ENCODE data around the gene EDNRA.

EDNRA gene

DNA sequence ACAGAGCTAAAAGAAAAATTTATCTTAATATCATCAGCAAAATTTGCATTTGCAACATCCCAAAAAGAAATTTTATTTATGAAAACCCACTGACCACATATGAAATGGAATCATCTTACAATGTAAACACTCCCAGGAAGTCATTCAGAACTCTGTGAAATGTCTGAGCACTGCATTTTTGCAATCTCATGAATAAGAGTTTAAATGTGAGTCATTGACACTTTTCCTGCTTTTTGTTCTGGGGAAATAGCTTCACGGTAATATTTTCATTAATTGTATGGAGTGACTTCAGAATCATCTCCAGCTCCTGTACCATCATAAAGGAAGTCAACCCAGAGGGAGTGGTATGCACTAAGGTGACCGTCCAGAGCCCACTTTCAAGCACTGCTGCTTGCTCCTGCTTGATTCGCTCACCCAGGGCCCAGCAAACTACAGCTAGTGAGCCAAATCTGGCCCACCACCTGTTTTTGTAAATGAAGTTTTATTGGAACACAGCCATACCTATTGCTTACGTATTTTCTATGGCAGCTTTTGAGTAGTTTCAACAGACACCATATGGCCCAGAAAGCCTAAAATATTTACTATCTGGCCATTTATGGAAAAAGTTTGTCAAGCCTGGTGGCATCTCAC is 17.2 kb downstream of the EDNRA start:
- Histone ChIP-seq H3K9me3 (ENCODE audit: control insufficient read depth, insufficient read depth, low read length) (no peaks in the 10 kb centered on the region), H3K4me3 (ENCODE audit: low read depth, low read length) (no peak overlapping the region), H3K4me1 (ENCODE audit: control insufficient read depth, insufficient read depth, low read length) (no peaks in the 10 kb centered on the region), H3K27me3 (ENCODE audit: control insufficient read depth, insufficient read depth, low read length) (no peaks in the 10 kb centered on the region), H3K36me3 (ENCODE audit: control insufficient read depth, insufficient read depth, low read length) (no peaks in the 10 kb centered on the region), H3K9ac (ENCODE audit: low read depth, low read length) (no peak overlapping the region)

DNA sequence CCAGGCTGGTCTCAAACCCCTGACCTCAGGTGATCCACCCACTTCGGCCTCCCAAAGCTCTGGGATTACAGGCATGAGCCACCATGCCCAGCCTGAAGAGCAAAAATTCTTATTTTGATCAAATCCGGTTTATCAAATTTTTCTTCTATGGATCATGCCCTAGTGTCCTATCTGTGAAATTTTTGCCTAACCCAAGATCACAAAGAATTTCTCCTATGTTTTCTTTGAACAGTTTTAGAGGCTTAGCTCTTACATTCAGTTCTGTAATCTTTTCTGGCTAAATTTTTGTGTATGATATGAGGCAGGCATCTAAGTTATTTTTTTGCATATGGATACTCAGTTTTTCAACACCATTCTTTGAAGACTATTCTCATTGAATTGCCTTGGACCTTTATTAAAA is 27.4 kb downstream of the EDNRA start:
- Histone ChIP-seq H3K9me3 (ENCODE audit: control insufficient read depth, insufficient read depth, low read length) (no peaks in the 10 kb centered on the region), H3K27me3 (ENCODE audit: control insufficient read depth, insufficient read depth, low read length) (no peaks in the 10 kb centered on the region), H3K4me1 (ENCODE audit: control insufficient read depth, insufficient read depth, low read length) (no peaks in the 10 kb centered on the region), H3K4me3 (ENCODE audit: low read depth, low read length) (no peak overlapping the region), H3K36me3 (ENCODE audit: control insufficient read depth, insufficient read depth, low read length) (no peaks in the 10 kb centered on the region), H3K9ac (ENCODE audit: low read depth, low read length) (no peak overlapping the region)

DNA sequence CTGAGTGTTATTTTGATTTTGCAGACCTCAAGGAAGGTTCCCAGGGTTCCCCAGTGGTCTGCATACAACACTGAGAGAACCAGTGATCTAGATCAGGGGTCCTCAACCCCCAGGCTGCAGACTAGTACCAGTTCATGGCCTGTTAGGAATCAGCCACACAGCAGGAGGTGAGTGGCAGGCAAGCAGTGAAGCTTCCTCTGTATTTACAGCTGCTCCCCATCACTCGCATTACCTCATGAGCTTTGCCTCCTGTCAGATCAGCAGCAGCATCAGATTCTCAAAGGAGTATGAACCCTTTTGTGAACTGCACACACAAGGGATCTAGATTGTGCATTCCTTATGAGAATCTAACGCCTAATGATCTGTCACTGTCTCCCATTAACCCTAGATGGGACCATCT is 28.5 kb downstream of the EDNRA start:
- H3K4me1 ChIP-seq (ENCODE audit: control insufficient read depth, insufficient read depth, low read length) = no peaks in the 10 kb centered on the region
- H3K27me3 ChIP-seq (ENCODE audit: control insufficient read depth, insufficient read depth, low read length) = no peaks in the 10 kb centered on the region
- H3K4me3 ChIP-seq (ENCODE audit: low read depth, low read length) = no peak overlapping the region
- no peaks in the 10 kb centered on the region for H3K36me3 ChIP-seq (ENCODE audit: control insufficient read depth, insufficient read depth, low read length)
- no peaks in the 10 kb centered on the region for H3K9me3 ChIP-seq (ENCODE audit: control insufficient read depth, insufficient read depth, low read length)
- H3K9ac ChIP-seq (ENCODE audit: low read depth, low read length) = no peak overlapping the region

DNA sequence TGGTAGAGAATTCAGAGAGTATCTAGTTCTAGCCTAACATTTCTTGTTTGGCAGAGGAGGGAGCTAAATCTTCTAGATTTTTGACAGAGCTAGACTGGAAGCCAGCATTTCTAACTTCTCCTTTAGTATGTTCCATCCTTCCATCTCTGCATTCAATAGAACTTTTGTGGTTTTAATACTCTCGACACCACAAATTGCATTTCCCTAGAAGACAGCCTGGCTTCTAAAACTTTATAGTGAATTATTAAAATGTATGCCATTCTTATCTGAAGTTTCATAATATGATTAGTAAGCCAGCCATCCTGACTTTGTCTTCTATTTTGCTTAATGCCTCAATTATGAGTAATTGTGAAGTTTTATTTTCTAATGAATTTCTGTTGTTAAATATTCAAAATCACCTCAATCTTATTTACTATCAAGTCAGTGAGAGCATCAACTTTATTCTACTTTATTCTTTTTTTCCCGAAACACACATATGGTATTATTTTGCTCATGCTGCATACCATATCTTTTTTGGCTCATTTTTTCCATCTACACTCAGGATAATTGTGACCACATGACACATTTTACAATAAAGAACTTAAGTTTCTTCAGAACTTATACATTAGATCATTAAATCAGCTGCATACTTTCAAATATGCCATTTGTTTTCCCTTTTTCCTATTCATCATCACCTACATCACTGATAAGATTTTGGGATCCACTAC is 30.2 kb downstream of the EDNRA start:
- no peak overlapping the region for H3K9ac ChIP-seq (ENCODE audit: low read depth, low read length)
- no peak overlapping the region for H3K4me3 ChIP-seq (ENCODE audit: low read depth, low read length)
- H3K27me3 ChIP-seq (ENCODE audit: control insufficient read depth, insufficient read depth, low read length) = no peaks in the 10 kb centered on the region
- H3K4me1 ChIP-seq (ENCODE audit: control insufficient read depth, insufficient read depth, low read length) = no peaks in the 10 kb centered on the region
- no peaks in the 10 kb centered on the region for H3K9me3 ChIP-seq (ENCODE audit: control insufficient read depth, insufficient read depth, low read length)
- H3K36me3 ChIP-seq (ENCODE audit: control insufficient read depth, insufficient read depth, low read length) = no peaks in the 10 kb centered on the region

DNA sequence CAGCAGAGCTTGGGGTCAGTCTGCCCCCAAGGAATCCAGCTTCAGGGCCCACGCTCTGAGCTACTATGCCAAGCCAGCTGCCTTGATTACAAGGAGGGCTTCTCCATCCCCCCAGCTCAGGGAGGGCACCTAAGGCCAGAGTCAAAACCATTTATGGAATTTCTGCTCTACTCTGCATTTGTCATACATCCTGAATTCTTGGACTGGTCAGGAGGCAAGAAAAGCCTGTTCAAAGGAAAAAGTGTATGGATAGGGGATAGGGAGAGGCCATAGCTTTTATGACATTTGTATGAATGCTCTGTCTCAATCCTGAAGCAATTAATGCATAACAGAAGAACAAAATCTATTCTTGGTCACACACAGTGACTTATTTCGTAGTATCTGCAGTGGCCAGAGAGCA is 32.2 kb downstream of the EDNRA start:
- H3K9ac ChIP-seq (ENCODE audit: low read depth, low read length) = no peak overlapping the region

DNA sequence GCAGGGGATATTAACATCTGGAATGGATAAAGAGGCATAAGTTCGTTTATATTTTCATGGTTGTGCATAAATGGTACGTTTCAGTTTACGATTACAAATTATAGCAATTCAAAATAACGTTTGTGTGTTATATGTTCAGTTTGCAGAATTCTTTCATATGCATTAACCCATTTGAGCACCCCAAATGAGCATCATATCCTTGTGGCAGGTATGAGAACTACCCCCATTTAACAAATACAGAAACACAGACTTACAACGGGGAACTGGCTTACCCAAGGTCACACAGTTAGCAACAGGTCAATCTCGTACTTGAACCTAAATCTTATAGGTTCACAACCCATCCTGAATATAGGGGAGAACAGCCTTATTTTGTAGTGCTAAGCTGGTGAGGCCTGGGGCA is 33.1 kb downstream of the EDNRA start:
- no peaks in the 10 kb centered on the region for H3K4me1 ChIP-seq (ENCODE audit: control insufficient read depth, insufficient read depth, low read length)
- no peak overlapping the region for H3K9ac ChIP-seq (ENCODE audit: low read depth, low read length)
- H3K27me3 ChIP-seq (ENCODE audit: control insufficient read depth, insufficient read depth, low read length) = no peaks in the 10 kb centered on the region
- no peaks in the 10 kb centered on the region for H3K9me3 ChIP-seq (ENCODE audit: control insufficient read depth, insufficient read depth, low read length)
- H3K4me3 ChIP-seq (ENCODE audit: low read depth, low read length) = no peak overlapping the region
- no peaks in the 10 kb centered on the region for H3K36me3 ChIP-seq (ENCODE audit: control insufficient read depth, insufficient read depth, low read length)

More for the DNA sequence above, 32.2 kb downstream of the EDNRA start:
- no peaks in the 10 kb centered on the region for H3K36me3 ChIP-seq (ENCODE audit: control insufficient read depth, insufficient read depth, low read length)
- no peaks in the 10 kb centered on the region for H3K9me3 ChIP-seq (ENCODE audit: control insufficient read depth, insufficient read depth, low read length)
- no peaks in the 10 kb centered on the region for H3K4me1 ChIP-seq (ENCODE audit: control insufficient read depth, insufficient read depth, low read length)
- H3K27me3 ChIP-seq (ENCODE audit: control insufficient read depth, insufficient read depth, low read length) = no peaks in the 10 kb centered on the region
- H3K4me3 ChIP-seq (ENCODE audit: low read depth, low read length) = no peak overlapping the region

DNA sequence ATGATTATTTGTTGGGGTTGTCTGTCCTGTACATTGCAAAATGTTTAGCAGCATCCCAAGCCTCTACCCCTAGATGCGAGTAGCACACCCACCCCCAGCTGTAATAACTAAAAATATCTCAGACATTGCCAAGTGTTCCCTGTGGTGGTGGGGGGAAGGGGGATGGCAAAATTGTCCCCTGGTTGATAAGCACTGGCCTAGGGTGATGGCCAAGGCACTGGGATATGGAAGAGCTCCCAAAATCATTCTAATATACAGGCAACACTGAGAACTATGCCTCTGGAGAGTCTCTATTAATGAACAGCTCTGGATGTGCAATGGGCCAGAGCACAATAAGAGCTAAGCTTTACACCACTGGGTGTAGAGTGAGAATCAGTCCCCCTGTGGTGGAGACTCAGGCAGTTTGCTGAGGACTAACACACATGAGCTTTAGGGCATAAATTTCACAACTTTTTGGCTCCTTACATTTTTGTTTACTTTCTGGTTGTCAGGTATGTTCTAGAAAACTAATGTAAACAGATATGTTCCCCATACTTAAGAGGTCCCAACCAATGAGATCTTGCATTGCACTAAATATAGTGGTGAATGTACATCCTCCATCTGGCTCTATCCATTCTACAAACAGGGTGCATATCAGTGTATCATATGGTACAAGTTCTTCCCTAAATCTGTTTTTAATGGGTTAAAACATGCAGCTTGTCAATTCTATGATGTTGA is 34.5 kb downstream of the EDNRA start:
- Histone ChIP-seq H3K36me3 (ENCODE audit: control insufficient read depth, insufficient read depth, low read length) (no peaks in the 10 kb centered on the region), H3K4me3 (ENCODE audit: low read depth, low read length) (no peak overlapping the region), H3K4me1 (ENCODE audit: control insufficient read depth, insufficient read depth, low read length) (no peaks in the 10 kb centered on the region), H3K27me3 (ENCODE audit: control insufficient read depth, insufficient read depth, low read length) (no peaks in the 10 kb centered on the region), H3K9ac (ENCODE audit: low read depth, low read length) (no peak overlapping the region), H3K9me3 (ENCODE audit: control insufficient read depth, insufficient read depth, low read length) (no peaks in the 10 kb centered on the region)

DNA sequence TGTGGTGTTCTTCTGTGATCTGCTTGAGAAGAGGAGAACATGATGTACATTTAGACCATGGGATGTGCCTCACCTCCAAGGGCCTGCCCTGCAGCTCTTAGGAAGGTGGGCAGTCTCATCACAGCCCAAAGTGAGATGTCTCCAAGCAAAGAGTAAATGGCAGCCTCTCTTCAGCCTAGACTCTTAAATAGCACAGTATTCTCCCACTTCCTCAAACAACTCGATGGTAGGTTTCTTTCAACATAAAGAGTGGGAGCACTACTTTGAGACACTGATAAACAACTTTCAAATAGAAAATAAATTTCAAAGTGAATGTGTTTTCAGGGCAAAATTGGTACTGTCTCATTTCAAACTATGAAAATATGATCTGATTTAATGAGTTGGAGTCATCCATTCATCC is 35.2 kb downstream of the EDNRA start:
- H3K4me3 ChIP-seq (ENCODE audit: low read depth, low read length) = no peak overlapping the region
- H3K4me1 ChIP-seq (ENCODE audit: control insufficient read depth, insufficient read depth, low read length) = no peaks in the 10 kb centered on the region
- no peak overlapping the region for H3K9ac ChIP-seq (ENCODE audit: low read depth, low read length)
- no peaks in the 10 kb centered on the region for H3K9me3 ChIP-seq (ENCODE audit: control insufficient read depth, insufficient read depth, low read length)
- no peaks in the 10 kb centered on the region for H3K36me3 ChIP-seq (ENCODE audit: control insufficient read depth, insufficient read depth, low read length)
- no peaks in the 10 kb centered on the region for H3K27me3 ChIP-seq (ENCODE audit: control insufficient read depth, insufficient read depth, low read length)

DNA sequence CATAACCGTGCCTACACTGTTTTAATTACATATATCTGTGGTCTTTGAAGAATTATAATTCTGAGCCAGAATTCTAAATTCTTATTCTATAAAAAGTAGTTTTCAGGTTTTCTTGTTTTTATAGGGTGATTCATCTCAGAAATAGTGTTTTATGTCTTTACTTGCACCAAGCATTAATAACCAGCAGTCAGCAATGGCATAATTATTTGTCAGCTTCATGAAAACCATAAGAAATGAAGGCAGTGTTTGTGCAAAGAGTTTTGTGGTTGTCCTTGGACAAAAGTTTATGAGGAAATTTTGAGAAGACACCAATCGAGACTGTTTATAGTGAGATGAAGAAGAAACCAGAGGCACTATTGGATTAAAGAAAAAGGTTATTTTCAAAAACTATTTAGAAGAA is 37.2 kb downstream of the EDNRA start:
- Histone ChIP-seq H3K36me3 (ENCODE audit: control insufficient read depth, insufficient read depth, low read length) (no peaks in the 10 kb centered on the region), H3K4me3 (ENCODE audit: low read depth, low read length) (no peak overlapping the region), H3K27me3 (ENCODE audit: control insufficient read depth, insufficient read depth, low read length) (no peaks in the 10 kb centered on the region), H3K9ac (ENCODE audit: low read depth, low read length) (no peak overlapping the region), H3K9me3 (ENCODE audit: control insufficient read depth, insufficient read depth, low read length) (no peaks in the 10 kb centered on the region), H3K4me1 (ENCODE audit: control insufficient read depth, insufficient read depth, low read length) (no peaks in the 10 kb centered on the region)

DNA sequence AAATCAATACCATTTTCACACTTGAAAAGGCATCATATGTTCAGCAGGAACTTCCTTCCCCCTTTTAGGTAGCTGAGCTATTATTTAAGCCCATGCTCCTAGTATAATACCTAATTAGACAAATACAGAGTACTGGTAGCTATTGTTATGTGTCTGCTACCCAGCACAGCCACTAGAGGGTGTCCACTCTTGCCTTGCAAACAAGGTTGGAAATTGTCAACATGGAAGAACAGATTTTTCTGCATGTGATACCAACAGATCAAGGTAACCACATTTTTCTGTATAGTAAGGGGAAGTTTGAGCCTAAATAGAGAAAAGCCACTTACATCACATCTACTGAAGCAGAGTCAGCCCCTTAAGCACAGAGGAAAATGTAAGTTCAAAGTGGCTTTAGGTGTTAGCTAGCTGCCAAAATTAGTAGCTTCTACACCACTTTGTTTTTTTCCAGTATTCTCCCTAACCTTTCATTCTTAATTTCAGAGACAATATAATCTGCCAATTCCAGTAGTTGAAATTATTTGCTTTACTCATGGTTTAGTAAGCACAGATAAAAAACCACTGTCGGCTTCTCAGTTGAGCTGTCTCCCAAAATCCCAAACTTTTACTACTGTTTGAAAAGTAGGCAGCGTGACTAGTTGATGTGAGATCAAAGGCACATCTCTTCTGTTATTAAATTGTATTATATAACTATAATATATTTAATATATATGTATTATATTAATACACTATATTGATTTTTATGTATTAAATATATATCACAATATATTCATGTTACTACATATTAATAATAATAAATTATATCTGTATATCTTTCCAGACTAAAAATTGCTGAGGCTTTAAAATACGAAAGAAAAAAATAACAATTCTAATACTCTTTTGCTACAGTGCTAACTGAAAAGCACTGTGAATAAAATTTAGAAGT is 38.2 kb downstream of the EDNRA start:
- Histone ChIP-seq H3K4me1 (ENCODE audit: control insufficient read depth, insufficient read depth, low read length) (no peaks in the 10 kb centered on the region), H3K36me3 (ENCODE audit: control insufficient read depth, insufficient read depth, low read length) (no peaks in the 10 kb centered on the region), H3K9ac (ENCODE audit: low read depth, low read length) (no peak overlapping the region), H3K9me3 (ENCODE audit: control insufficient read depth, insufficient read depth, low read length) (no peaks in the 10 kb centered on the region), H3K4me3 (ENCODE audit: low read depth, low read length) (no peak overlapping the region), H3K27me3 (ENCODE audit: control insufficient read depth, insufficient read depth, low read length) (no peaks in the 10 kb centered on the region)

DNA sequence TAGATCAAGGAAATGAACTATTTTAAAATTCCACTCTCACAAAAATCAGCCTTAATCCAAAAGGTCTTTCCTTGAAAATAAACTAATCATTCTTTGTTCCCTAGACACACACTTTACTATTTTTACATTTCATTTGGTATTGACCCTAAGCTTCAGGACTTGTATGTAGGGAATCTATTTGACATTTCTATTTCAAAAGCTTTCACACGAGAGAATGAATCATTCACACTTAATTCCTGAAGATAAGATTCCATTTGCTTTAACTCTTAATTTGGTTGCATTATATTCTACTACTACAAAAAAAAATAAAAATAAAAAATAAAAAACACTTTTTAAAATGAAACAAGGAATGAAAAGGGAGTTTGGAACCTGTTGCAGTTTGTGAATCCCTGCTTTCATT is 43.7 kb downstream of the EDNRA start:
- Histone ChIP-seq H3K9ac (ENCODE audit: low read depth, low read length) (no peak overlapping the region), H3K27me3 (ENCODE audit: control insufficient read depth, insufficient read depth, low read length) (no peaks in the 10 kb centered on the region), H3K36me3 (ENCODE audit: control insufficient read depth, insufficient read depth, low read length) (no peaks in the 10 kb centered on the region), H3K4me1 (ENCODE audit: control insufficient read depth, insufficient read depth, low read length) (no peaks in the 10 kb centered on the region), H3K9me3 (ENCODE audit: control insufficient read depth, insufficient read depth, low read length) (no peaks in the 10 kb centered on the region), H3K4me3 (ENCODE audit: low read depth, low read length) (no peak overlapping the region)

All from iPS-15b (cell line).